AG04450 (cell line): Measurements from ENCODE around the gene ABCC5. TPM values are rescaled to one million over a fixed set of nuclear protein-coding genes. Genes with fewer than 3 reads are reported as not detected.

Experiments
- CTCF ChIA-PET: fragments of 300-600, 350-600 bp; formaldehyde crosslinking; extraction: SDS; loops from one replicate; lab custom pipeline; 2022; ENCODE audit warnings: antibody characterized with exemption, inconsistent platforms; lab: Charles Lee
- POLR2A ChIA-PET: fragments of 350-600 bp; formaldehyde crosslinking; extraction: SDS; loops from one replicate; lab custom pipeline; 2021; ENCODE audit warnings: antibody characterized with exemption, inconsistent platforms; lab: Yijun Ruan, JAX
- DNase-seq: peaks from one replicate; pipeline ENCODE4 v3.0.0-alpha.2; 2011; ENCODE audit warnings: low read depth, low spot score
- H3K27ac ChIP-seq: one replicate; pipeline ENCODE4 v1.5.1; 2012; ENCODE audit warnings: low read depth, low read length, control low read depth
- H3K27me3 ChIP-seq: one replicate; pipeline ENCODE4 v1.6.0; 2012; ENCODE audit warnings: low read length; ENCODE audit not compliant: control insufficient read depth, insufficient read depth
- H3K4me3 ChIP-seq: 2 replicates; pipeline ENCODE4 v1.5.1; 2011; ENCODE audit warnings: mild to moderate bottlenecking, low read depth, low read length, control low read depth
- H3K9me3 ChIP-seq: 2 replicates; pipeline ENCODE4 v1.5.1; 2012; ENCODE audit warnings: low read length; ENCODE audit not compliant: control insufficient read depth, insufficient read depth
- CTCF ChIP-seq: IDR thresholded peaks from 2 replicates; pipeline ENCODE4 v1.5.1; 2011; ENCODE audit warnings: low read depth, low read length, control low read depth, inconsistent platforms
- polyA plus RNA-seq: library from polyadenylated mRNA; depleted of rRNA; stranded (reverse); fragments of >200 nt; gene quantifications from 2 replicates; pipeline ENCODE4 v1.2.3, GENCODE V29; 2011

Gene ABCC5
- polyA plus RNA-seq, 1 experiment, result 30.6 TPM

- DNase-seq, result no peak
- TF ChIP-seq CTCF, result no peak
- Histone ChIP-seq H3K27ac (no peak overlapping the region), H3K27me3 (no peaks in the 10 kb centered on the region), H3K9me3 (no peaks in the 10 kb centered on the region; the same call in 1 of the 2 replicates), H3K4me3 (no peak overlapping the region)
- POLR2A ChIA-PET, result no interaction called here
- CTCF ChIA-PET, result no interaction called here
Measured at GRCh38 chr3:183953471-183954070, 64.1 kb downstream of the ABCC5 start.

- POLR2A ChIA-PET, result no interaction called here
Measured at GRCh38 chr3:183951459-183951858, 66.2 kb downstream of the ABCC5 start.

GRCh38 chr3:183949690-183950089 lies 68.0 kb downstream of the ABCC5 start:
- Histone ChIP-seq H3K4me3 (no peak overlapping the region), H3K27me3 (no peaks in the 10 kb centered on the region), H3K27ac (no peak overlapping the region), H3K9me3 (no peaks in the 10 kb centered on the region)
- DNase-seq, result no peak
- POLR2A ChIA-PET, result interaction anchor here (0.5 kb wide), 1 partner anchor 246 kb away, joined by 3 read pairs; no protein-coding TSS in a partner anchor
- TF ChIP-seq CTCF, result no peak
- CTCF ChIA-PET, result no interaction called here

More at GRCh38 chr3:183951459-183951858, 66.2 kb downstream of the ABCC5 start:
- H3K27ac ChIP-seq, result no peak overlapping the region
- TF ChIP-seq CTCF, result no peak
- H3K9me3 ChIP-seq, result no peaks in the 10 kb centered on the region
- H3K4me3 ChIP-seq, result no peak overlapping the region
- H3K27me3 ChIP-seq, result no peaks in the 10 kb centered on the region
- DNase-seq, result no peak
- CTCF ChIA-PET, result no interaction called here

GRCh38 chr3:183946037-183946436 lies 71.6 kb downstream of the ABCC5 start:
- Histone ChIP-seq H3K4me3 (no peak overlapping the region), H3K9me3 (no peaks in the 10 kb centered on the region), H3K27ac (no peak overlapping the region), H3K27me3 (no peaks in the 10 kb centered on the region)
- POLR2A ChIA-PET, result no interaction called here
- DNase-seq, result no peak
- TF ChIP-seq CTCF, result no peak
- CTCF ChIA-PET, result interaction anchor here (0.6 kb wide), 1 partner anchor 856 kb away, joined by 4 read pairs; no protein-coding TSS in a partner anchor

- Histone ChIP-seq H3K4me3 (no peak overlapping the region), H3K27ac (no peak overlapping the region), H3K9me3 (no peaks in the 10 kb centered on the region), H3K27me3 (no peaks in the 10 kb centered on the region)
- ChIA-PET POLR2A (no interaction called here), CTCF (interaction anchor here (0.6 to 1.5 kb wide), 2 partner anchors 60 to 70 kb away, joined by 3 to 4 read pairs; no protein-coding TSS in a partner anchor)
- DNase-seq, result no peak
- TF ChIP-seq CTCF, result no peak
Measured at GRCh38 chr3:183944775-183945174, 72.9 kb downstream of the ABCC5 start.
